OCI-LY7 (cell line): ENCODE results near the gene IBTK.

ENCODE experiments used
- CTCF ChIP-seq: fragments of 200-600 bp; sonication (generic); conservative IDR thresholded peaks from 2 replicates; pipeline ENCODE4 v1.5.1; 2014; ENCODE audit warnings: mild to moderate bottlenecking, antibody characterized with exemption, low read length, moderate library complexity, mixed read lengths
- EZH2phosphoT487 ChIP-seq: fragments of 200-600 bp; sonication (generic); IDR thresholded peaks from 2 replicates; pipeline ENCODE4 v1.6.1; 2018; ENCODE audit warnings: low read depth, borderline replicate concordance, mild to moderate bottlenecking, mixed run types, antibody characterized with exemption, low read length, moderate library complexity, mixed read lengths

GRCh38 chr6:82240186-82240585 lies 7.4 kb downstream of the IBTK start:
- TF ChIP-seq CTCF = no peak
- TF ChIP-seq EZH2phosphoT487 = no peak
